Body of pancreas (tissue), 4 donors: ENCODE measurements around the gene TMEM178B. TPM values are rescaled to one million over a fixed set of nuclear protein-coding genes. Genes with fewer than 3 reads are reported as not detected.

Source experiments
- ATAC-seq: fragments of 150-250 bp; one replicate; pipeline ENCODE4 v1.9.1; 2016
- DNase-seq, 4 donors: peaks; one replicate each; pipeline ENCODE4 v3.0.0-alpha.2; 2019
- H3K27ac ChIP-seq, 4 donors: fragments of 200-600 bp; sonication (generic); 1 replicate in 3 of 4; 2 replicates in 1 of 4; pipeline versions ENCODE4 v1.5.1 to v1.6.1; 2016 to 2019; ENCODE audit warnings: mild to moderate bottlenecking in 1 of 4, mixed read lengths in 1 of 4, moderate library complexity in 1 of 4
- H3K27me3 ChIP-seq, 2 donors: fragments of 200-600 bp; sonication (generic); one replicate each; pipeline ENCODE4 v1.6.0; 2016; ENCODE audit warnings: mild to moderate bottlenecking in 1 of 2
- H3K36me3 ChIP-seq, 2 donors: fragments of 200-600 bp; sonication (generic); replicated peaks in 1 of 2; 2 replicates each; pipeline ENCODE4 v1.5.1; 2016; ENCODE audit warnings: low read depth in 2 of 2; ENCODE audit not compliant: insufficient read depth in 1 of 2
- H3K4me1 ChIP-seq: fragments of 200-600 bp; sonication (generic); one replicate; pipeline ENCODE4 v1.6.0; 2016
- H3K4me3 ChIP-seq, 2 donors: fragments of 200-600 bp; sonication (generic); 1 replicate in 1 of 2; 2 replicates in 1 of 2; pipeline ENCODE4 v1.5.1; 2016 to 2019
- H3K9me3 ChIP-seq, 3 donors: fragments of 200-600 bp; sonication (generic); 1 replicate in 2 of 3; 2 replicates in 1 of 3; pipeline ENCODE4 v1.5.1; 2016
- CTCF ChIP-seq, 7 experiments: fragments of 450-650 bp in 4 of 7; fragments of 200-600 bp in 3 of 7; sonication (generic) in 3 of 7; IDR thresholded peaks; one replicate each; pipeline ENCODE4 v1.5.1; 2016 to 2019; ENCODE audit warnings: antibody characterized with exemption in 7 of 7
- POLR2A ChIP-seq, 3 donors: fragments of 450-650 bp; IDR thresholded peaks; one replicate each; pipeline ENCODE4 v1.6.1; 2016; ENCODE audit warnings: antibody characterized with exemption in 3 of 3, mild to moderate bottlenecking in 2 of 3
- WGBS, 2 donors: methylation state at CpG; one replicate each; pipeline ENCODE4 v1.1.5; 2017; 5-methylcytosine and 5-hydroxymethylcytosine counted together
- intact Hi-C: fragments of 100-400 bp; cut with DNase I; formaldehyde crosslinking; loops from one replicate; pipeline ENCODE4 v1.15.1; 2023
- total RNA-seq, 2 donors: library from RNA; depleted of rRNA; stranded (reverse); fragments of >200 nt; gene quantifications; one replicate each; pipeline ENCODE4 v1.1.0, GENCODE V29; 2016

TMEM178B gene
- total RNA-seq, 2 donors from 2014 or later: 1.0 to 11.9 TPM

DNA sequence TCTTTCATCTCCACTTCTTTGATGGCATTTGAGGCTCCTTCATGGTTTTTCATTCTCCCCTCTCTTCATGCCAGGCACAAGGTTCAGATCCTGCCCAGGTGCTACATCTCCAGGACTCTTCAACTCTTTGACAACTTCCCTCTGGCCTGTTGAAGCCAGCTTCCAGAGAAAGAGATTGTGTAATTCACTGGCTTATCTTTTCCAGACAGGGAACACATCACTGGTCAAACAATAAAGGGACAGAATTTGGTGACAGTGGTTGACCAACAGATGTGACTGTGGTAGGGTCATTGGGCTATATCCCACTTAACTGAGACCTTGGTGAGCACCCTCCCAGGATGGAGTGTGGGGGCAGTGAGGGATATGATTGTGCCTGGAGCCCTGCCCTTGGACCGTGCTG, 365.9 kb downstream of the TMEM178B start:
- DNase-seq: no peak
- Histone ChIP-seq H3K9me3 (no peaks in the 10 kb centered on the region), H3K27ac (no peak overlapping the region), H3K27me3 (no peaks in the 10 kb centered on the region), H3K36me3 (no peaks in the 10 kb centered on the region), H3K4me3 (no peak overlapping the region), H3K4me1 (no peaks in the 10 kb centered on the region)
- no peak for ATAC-seq
- TF ChIP-seq POLR2A (IDR thresholded peaks at IDR 0.05) (no peak), CTCF (IDR thresholded peaks at IDR 0.05) (no peak)
- intact Hi-C loops: no loop called here
- WGBS, 2 donors: 63 to 77% methylated on average over 1 of the region's 1 CpG

DNA sequence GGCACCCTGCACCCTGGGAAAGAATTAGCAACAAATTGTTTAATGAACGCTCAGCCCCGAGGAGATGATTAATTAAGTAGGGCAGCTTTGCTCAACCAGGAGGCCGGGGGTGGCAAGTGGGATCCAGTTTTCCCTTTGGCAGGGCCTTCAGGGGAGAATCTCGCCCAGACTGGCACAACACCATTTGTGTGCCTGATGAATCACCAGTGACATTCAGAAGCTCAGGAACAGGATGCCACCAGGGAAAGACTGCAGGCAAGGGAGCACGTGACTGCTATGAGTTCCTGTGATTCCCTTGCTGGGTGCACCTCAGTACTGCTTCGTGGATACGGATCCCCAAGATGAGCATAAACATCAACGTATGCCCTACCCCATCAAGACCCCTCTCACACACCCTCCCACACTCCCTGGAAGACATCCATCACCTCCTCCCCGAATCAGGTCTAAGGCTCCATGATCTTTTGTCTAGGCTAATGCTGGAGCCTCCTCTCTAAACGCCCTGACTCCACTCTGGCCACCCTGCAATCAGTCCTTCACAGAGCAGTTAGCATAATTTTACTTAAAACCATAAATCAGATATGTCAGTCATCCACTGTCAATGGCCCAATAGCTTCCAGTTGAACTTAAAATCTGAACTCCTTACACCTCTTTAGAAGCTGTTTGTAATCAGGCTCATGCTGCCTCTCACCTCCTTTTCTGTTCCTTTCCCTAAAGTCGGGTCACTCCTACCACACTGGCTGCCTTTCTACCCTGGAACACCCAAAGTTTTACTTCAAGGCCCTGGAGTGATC, 368.2 kb downstream of the TMEM178B start:
- Histone ChIP-seq H3K4me1 (no peaks in the 10 kb centered on the region), H3K4me3 (no peak overlapping the region), H3K9me3 (no peaks in the 10 kb centered on the region), H3K27me3 (no peaks in the 10 kb centered on the region), H3K27ac (no peak overlapping the region), H3K36me3 (no peaks in the 10 kb centered on the region)
- DNase-seq (no peak), ATAC-seq (no peak)
- no peak for TF ChIP-seq POLR2A (IDR thresholded peaks at IDR 0.05)
- no peak for TF ChIP-seq CTCF (IDR thresholded peaks at IDR 0.05)
- 72 to 79% methylated on average over 9 to 10 of the region's 11 CpGs for WGBS, 2 donors
- intact Hi-C loops: no loop called here

DNA sequence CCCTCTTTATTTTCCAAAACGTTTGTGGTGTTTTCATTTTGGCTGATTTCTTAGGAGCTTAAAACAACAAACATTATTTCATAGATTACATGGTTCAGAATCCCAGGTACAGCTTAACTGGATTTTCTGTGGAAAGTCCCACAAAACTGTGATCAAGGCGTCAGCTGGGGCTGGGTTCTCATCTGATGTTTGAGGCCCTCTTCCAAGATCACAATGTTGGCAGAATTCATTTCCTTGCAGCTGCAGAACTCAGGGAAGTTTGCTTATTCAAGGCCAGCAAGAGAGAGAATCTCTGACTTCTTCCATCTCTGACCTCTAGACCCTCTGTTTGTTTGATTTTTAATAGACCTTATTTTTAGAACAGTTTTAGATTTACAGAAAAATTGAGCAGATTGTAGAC, 368.9 kb downstream of the TMEM178B start:
- no peak overlapping the region for H3K4me3 ChIP-seq
- DNase-seq (no peak), ATAC-seq (no peak)
- no peaks in the 10 kb centered on the region for H3K27me3 ChIP-seq
- no peaks in the 10 kb centered on the region for H3K9me3 ChIP-seq
- H3K4me1 ChIP-seq: no peaks in the 10 kb centered on the region
- WGBS, 2 donors: 31 to 34% methylated on average over 2 of the region's 2 CpGs
- no peak overlapping the region for H3K27ac ChIP-seq
- H3K36me3 ChIP-seq: no peaks in the 10 kb centered on the region
- intact Hi-C loops: no loop called here
- TF ChIP-seq CTCF (IDR thresholded peaks at IDR 0.05) (no peak), POLR2A (IDR thresholded peaks at IDR 0.05) (no peak)

DNA sequence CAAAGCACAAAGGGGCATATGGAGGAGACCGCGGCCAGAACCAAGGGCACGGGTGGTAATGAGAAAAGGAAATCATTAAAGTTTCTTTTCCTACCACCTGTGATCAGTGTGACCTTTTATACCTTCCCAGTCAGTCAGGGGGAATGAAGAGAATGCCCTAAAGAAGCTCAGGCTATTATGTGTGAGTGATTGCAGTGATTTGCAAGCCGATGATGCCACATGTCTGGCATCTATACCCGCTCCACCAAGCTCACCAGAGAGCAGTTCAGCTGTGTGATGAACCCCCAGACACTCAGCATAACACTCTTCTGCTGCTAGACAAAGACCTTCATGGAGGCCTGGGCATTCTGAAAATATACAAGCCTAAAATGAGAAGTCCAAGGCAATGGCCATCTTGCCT, 371.1 kb downstream of the TMEM178B start:
- intact Hi-C loops: no loop called here
- H3K9me3 ChIP-seq: no peaks in the 10 kb centered on the region
- H3K4me1 ChIP-seq: no peaks in the 10 kb centered on the region
- H3K27ac ChIP-seq: no peak overlapping the region
- no peaks in the 10 kb centered on the region for H3K27me3 ChIP-seq
- H3K4me3 ChIP-seq: no peak overlapping the region
- no peaks in the 10 kb centered on the region for H3K36me3 ChIP-seq
- no peak for TF ChIP-seq POLR2A (IDR thresholded peaks at IDR 0.05)
- TF ChIP-seq CTCF (IDR thresholded peaks at IDR 0.05): no peak
- ATAC-seq (no peak), DNase-seq (no peak)
- WGBS, 2 donors: 82 to 84% methylated on average over 5 of the region's 5 CpGs

DNA sequence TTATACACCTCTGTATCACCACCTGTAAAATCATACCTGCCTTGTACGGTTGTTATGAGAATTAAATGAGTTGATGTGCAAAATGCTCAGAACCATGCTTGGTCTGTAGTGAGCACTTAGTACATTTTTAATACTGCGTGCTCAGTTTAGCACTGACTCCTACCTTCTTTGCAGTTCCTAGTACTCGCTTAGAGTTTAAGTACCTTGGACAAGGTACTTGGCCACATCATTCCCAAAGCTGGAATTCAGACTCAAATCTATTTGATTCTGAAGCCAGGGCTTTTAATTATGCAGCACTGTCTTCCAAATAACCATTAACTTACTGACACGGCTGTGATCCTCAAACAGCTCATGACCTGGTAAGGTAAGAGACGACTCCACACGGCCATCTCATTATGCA, 377.4 kb downstream of the TMEM178B start:
- Histone ChIP-seq H3K36me3 (no peaks in the 10 kb centered on the region), H3K27ac (no peak overlapping the region), H3K27me3 (no peaks in the 10 kb centered on the region), H3K4me3 (no peak overlapping the region), H3K4me1 (no peaks in the 10 kb centered on the region), H3K9me3 (no peaks in the 10 kb centered on the region)
- intact Hi-C loops: no loop called here
- TF ChIP-seq POLR2A (IDR thresholded peaks at IDR 0.05): no peak
- TF ChIP-seq CTCF (IDR thresholded peaks at IDR 0.05): no peak
- ATAC-seq (no peak), DNase-seq (no peak)
- 86 to 91% methylated on average over 6 of the region's 6 CpGs for WGBS, 2 donors
